ENCODE results near the gene ADAM8. TPM values are rescaled to one million over a fixed set of nuclear protein-coding genes. Genes with fewer than 3 reads are reported as not detected.

Gene ADAM8
- total RNA-seq, 5 donors from 2014 or later (not counting 1 experiment from before 2014, with no cell fraction given), result 80.5 to 142 (median 107) TPM

- H3K36me3 Mint-ChIP-seq, result no peaks in the 10 kb centered on the region
- H3K4me3 Mint-ChIP-seq, result no peak overlapping the region
- no peak for ATAC-seq (replicated peaks in 1 of 4)
- no peaks in the 10 kb centered on the region for H3K9me3 Mint-ChIP-seq
- H3K27me3 Mint-ChIP-seq, result peaks cover 4 to 18% of the 10 kb centered on the region in 2 donors
- POLR2A ChIA-PET, result no interaction called here
- Histone ChIP-seq H3K9me3 (no peaks in the 10 kb centered on the region), H3K27me3 (replicated peaks in 1 of 2; ENCODE audit: control insufficient read depth in 2 of 2, extremely low read depth in 1 of 2, insufficient read depth in 2 of 2, low read length in 1 of 2) (peaks cover 0 to 65% of the 10 kb centered on the region in 2 experiments), H3K36me3 (ENCODE audit: control insufficient read depth in 2 of 2, extremely low read depth in 1 of 2, insufficient read depth in 1 of 2, low read length in 1 of 2) (no peaks in the 10 kb centered on the region), H3K27ac (ENCODE audit: low read length) (no peak overlapping the region), H3K4me3 (ENCODE audit: control insufficient read depth in 1 of 2, extremely low read depth in 1 of 2, low read length in 1 of 2) (no peak overlapping the region), H3K4me1 (ENCODE audit: control insufficient read depth in 1 of 2, extremely low read depth in 1 of 2, insufficient read depth in 2 of 2, low read length in 2 of 2) (peaks cover 0 to 2% of the 10 kb centered on the region in 2 experiments)
- WGBS (ENCODE audit: insufficient coverage), result 94% methylated on average over 27 of the region's 27 CpGs
- DNase-seq, result no peak
- CTCF ChIA-PET, result no interaction called here
- H3K4me1 Mint-ChIP-seq, result peaks cover 0 to 2% (median under 1%) of the 10 kb centered on the region in 3 donors
- no peak overlapping the region for H3K27ac Mint-ChIP-seq
These were observed 61.1 kb downstream of the ADAM8 start for GRCh38 chr10:133215586-133215985.

- WGBS (ENCODE audit: insufficient coverage), result 80% methylated on average over 24 of the region's 28 CpGs
- ChIA-PET CTCF (no interaction called here), POLR2A (no interaction called here)
- H3K27ac ChIP-seq (ENCODE audit: low read length), result no peak overlapping the region
- peaks cover 4 to 17% of the 10 kb centered on the region in 2 donors for H3K27me3 Mint-ChIP-seq
- H3K36me3 Mint-ChIP-seq, result no peaks in the 10 kb centered on the region
- no peaks in the 10 kb centered on the region for H3K9me3 ChIP-seq
- no peak for DNase-seq
- no peaks in the 10 kb centered on the region for H3K9me3 Mint-ChIP-seq
- H3K4me1 Mint-ChIP-seq, result peaks cover 0 to 6% (median 2%) of the 10 kb centered on the region in 3 donors
- peaks cover 0 to 65% of the 10 kb centered on the region in 2 experiments for H3K27me3 ChIP-seq (replicated peaks in 1 of 2; ENCODE audit: control insufficient read depth in 2 of 2, extremely low read depth in 1 of 2, insufficient read depth in 2 of 2, low read length in 1 of 2)
- H3K36me3 ChIP-seq (ENCODE audit: control insufficient read depth in 2 of 2, extremely low read depth in 1 of 2, insufficient read depth in 1 of 2, low read length in 1 of 2), result no peaks in the 10 kb centered on the region
- H3K4me3 Mint-ChIP-seq, result no peak overlapping the region
- H3K4me1 ChIP-seq (ENCODE audit: control insufficient read depth in 1 of 2, extremely low read depth in 1 of 2, insufficient read depth in 2 of 2, low read length in 2 of 2), result peaks cover 0 to 3% of the 10 kb centered on the region in 2 experiments
- no peak overlapping the region for H3K4me3 ChIP-seq (ENCODE audit: control insufficient read depth in 1 of 2, extremely low read depth in 1 of 2, low read length in 1 of 2)
- ATAC-seq (replicated peaks in 1 of 4), result no peak
- no peak overlapping the region for H3K27ac Mint-ChIP-seq
These were observed 61.9 kb downstream of the ADAM8 start for GRCh38 chr10:133214468-133215410.

- H3K27me3 ChIP-seq (replicated peaks in 1 of 2; ENCODE audit: control insufficient read depth in 2 of 2, extremely low read depth in 1 of 2, insufficient read depth in 2 of 2, low read length in 1 of 2), result peaks cover 0 to 59% of the 10 kb centered on the region in 2 experiments
- H3K9me3 ChIP-seq, result no peaks in the 10 kb centered on the region
- no peak overlapping the region for H3K4me3 ChIP-seq (ENCODE audit: control insufficient read depth in 1 of 2, extremely low read depth in 1 of 2, low read length in 1 of 2)
- no peaks in the 10 kb centered on the region for H3K36me3 ChIP-seq (ENCODE audit: control insufficient read depth in 2 of 2, extremely low read depth in 1 of 2, insufficient read depth in 1 of 2, low read length in 1 of 2)
- H3K9me3 Mint-ChIP-seq, result no peaks in the 10 kb centered on the region
- ATAC-seq (replicated peaks in 1 of 4) (no peak), DNase-seq (no peak)
- no peaks in the 10 kb centered on the region for H3K36me3 Mint-ChIP-seq
- ChIA-PET CTCF (no interaction called here), POLR2A (no interaction called here)
- no peak overlapping the region for H3K27ac Mint-ChIP-seq
- 79% methylated on average over 28 of the region's 32 CpGs for WGBS (ENCODE audit: insufficient coverage)
- H3K27me3 Mint-ChIP-seq, result peaks cover 4 to 12% of the 10 kb centered on the region in 2 donors
- no peak overlapping the region for H3K4me3 Mint-ChIP-seq
- H3K4me1 Mint-ChIP-seq, result peaks cover 0 to 6% (median 2%) of the 10 kb centered on the region in 3 donors
- peaks cover 0 to 3% of the 10 kb centered on the region in 2 experiments for H3K4me1 ChIP-seq (ENCODE audit: control insufficient read depth in 1 of 2, extremely low read depth in 1 of 2, insufficient read depth in 2 of 2, low read length in 2 of 2)
- no peak overlapping the region for H3K27ac ChIP-seq (ENCODE audit: low read length)
These were observed 62.8 kb downstream of the ADAM8 start for GRCh38 chr10:133213641-133214467.

- Histone ChIP-seq H3K27me3 (replicated peaks in 1 of 2; ENCODE audit: control insufficient read depth in 2 of 2, extremely low read depth in 1 of 2, insufficient read depth in 2 of 2, low read length in 1 of 2) (peaks cover 0 to 54% of the 10 kb centered on the region in 2 experiments), H3K4me3 (ENCODE audit: control insufficient read depth in 1 of 2, extremely low read depth in 1 of 2, low read length in 1 of 2) (no peak overlapping the region), H3K36me3 (ENCODE audit: control insufficient read depth in 2 of 2, extremely low read depth in 1 of 2, insufficient read depth in 1 of 2, low read length in 1 of 2) (no peaks in the 10 kb centered on the region), H3K27ac (ENCODE audit: low read length) (no peak overlapping the region), H3K4me1 (ENCODE audit: control insufficient read depth in 1 of 2, extremely low read depth in 1 of 2, insufficient read depth in 2 of 2, low read length in 2 of 2) (peaks cover 0 to 3% of the 10 kb centered on the region in 2 experiments), H3K9me3 (no peaks in the 10 kb centered on the region)
- ChIA-PET CTCF (no interaction called here), POLR2A (no interaction called here)
- ATAC-seq (replicated peaks in 1 of 4), result no peak
- WGBS (ENCODE audit: insufficient coverage), result 76% methylated on average over 20 of the region's 20 CpGs
- Mint-ChIP-seq H3K27me3 (peaks cover 4 to 9% of the 10 kb centered on the region in 2 donors), H3K36me3 (no peaks in the 10 kb centered on the region), H3K4me1 (peaks cover 0 to 6% (median 2%) of the 10 kb centered on the region in 3 donors), H3K4me3 (no peak overlapping the region), H3K9me3 (no peaks in the 10 kb centered on the region), H3K27ac (no peak overlapping the region)
- DNase-seq, result no peak
These were observed 63.7 kb downstream of the ADAM8 start for GRCh38 chr10:133212853-133213494.

Other genes with a start within 250 kb of the ADAM8 start
- gene ADGRA1, start 188.9 kb downstream of the ADAM8 start, total RNA-seq, result not detected
- 1 to 10 TPM in 1 of 5 donors, under 1 TPM in 4; 0.09 to 1.2 (median 0.35) TPM for gene KNDC1, start 116.6 kb downstream of the ADAM8 start, total RNA-seq
- under 1 TPM in 1 of 5 donors, not detected in 4; 0.23 TPM for gene UTF1, start 46.7 kb downstream of the ADAM8 start, total RNA-seq
- under 1 TPM in 3 of 5 donors, not detected in 2; 0.12 to 0.13 (median 0.12) TPM for gene VENTX, start 39.0 kb downstream of the ADAM8 start, total RNA-seq
- 10 to 100 TPM; 64.5 to 80.8 (median 72.7) TPM for gene TUBGCP2, start 32.0 kb upstream of the ADAM8 start, total RNA-seq
- 10 to 100 TPM; 35.2 to 44.7 (median 36.8) TPM for gene ZNF511, start 32.0 kb upstream of the ADAM8 start, total RNA-seq
- 1 to 10 TPM in 4 of 5 donors, under 1 TPM in 1; 0.68 to 5.1 (median 3.6) TPM for gene CALY, start 60.0 kb upstream of the ADAM8 start, total RNA-seq
- gene PRAP1, start 70.5 kb upstream of the ADAM8 start, total RNA-seq, result not detected
- gene FUOM, start 81.2 kb upstream of the ADAM8 start, total RNA-seq, result 10 to 100 TPM in 4 of 5 donors, 1 to 10 TPM in 1; 9.4 to 30.3 (median 26.9) TPM
- 10 to 100 TPM; 17.6 to 31.7 (median 27.2) TPM for gene ECHS1, start 96.5 kb upstream of the ADAM8 start, total RNA-seq
- 10 to 100 TPM in 3 of 5 donors, 1 to 10 TPM in 2; 4.3 to 20.0 (median 14.5) TPM for gene PAOX, start 102.4 kb upstream of the ADAM8 start, total RNA-seq
- 10 to 100 TPM; 46.7 to 79.3 (median 69.4) TPM for gene MTG1, start 117.3 kb upstream of the ADAM8 start, total RNA-seq
- under 1 TPM in 2 of 5 donors, not detected in 3; 0.06 to 0.12 TPM for gene SPRN, start 147.8 kb upstream of the ADAM8 start, total RNA-seq
- gene SCART1, start 177.1 kb upstream of the ADAM8 start, total RNA-seq, result 10 to 100 TPM in 3 of 5 donors, 1 to 10 TPM in 2; 5.9 to 13.0 (median 12.1) TPM

Measured in T-cell (primary cell).